NCI-H1694 treated with DMSO at 0.1 percent for 48 hours (cell line): ENCODE data around the gene MYCN.

Experiments
- DNase-seq: peaks from one replicate; lab custom pipeline; 2025; lab: John Stamatoyannopoulos, UW

MYCN gene

DNA sequence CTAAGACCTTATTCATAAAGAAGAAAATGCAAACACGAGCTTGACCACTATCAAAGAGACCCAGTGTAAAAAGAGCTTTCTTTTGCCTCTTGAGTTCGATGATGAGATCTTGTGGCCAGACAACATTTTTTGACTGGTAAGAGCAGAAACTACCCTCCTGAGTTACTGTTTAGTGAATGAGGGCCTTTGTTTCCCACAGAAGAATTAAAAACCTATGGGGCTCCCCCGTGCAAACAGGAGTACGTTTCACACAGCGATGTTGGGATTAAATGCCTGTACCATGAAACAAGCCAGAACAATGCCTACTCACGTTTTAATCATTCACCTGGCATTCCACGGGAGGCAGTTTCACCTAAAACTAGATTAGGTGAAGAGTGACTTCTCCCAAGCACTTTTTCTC, 36.0 kb downstream of the MYCN start:
- DNase-seq: no peak

DNA sequence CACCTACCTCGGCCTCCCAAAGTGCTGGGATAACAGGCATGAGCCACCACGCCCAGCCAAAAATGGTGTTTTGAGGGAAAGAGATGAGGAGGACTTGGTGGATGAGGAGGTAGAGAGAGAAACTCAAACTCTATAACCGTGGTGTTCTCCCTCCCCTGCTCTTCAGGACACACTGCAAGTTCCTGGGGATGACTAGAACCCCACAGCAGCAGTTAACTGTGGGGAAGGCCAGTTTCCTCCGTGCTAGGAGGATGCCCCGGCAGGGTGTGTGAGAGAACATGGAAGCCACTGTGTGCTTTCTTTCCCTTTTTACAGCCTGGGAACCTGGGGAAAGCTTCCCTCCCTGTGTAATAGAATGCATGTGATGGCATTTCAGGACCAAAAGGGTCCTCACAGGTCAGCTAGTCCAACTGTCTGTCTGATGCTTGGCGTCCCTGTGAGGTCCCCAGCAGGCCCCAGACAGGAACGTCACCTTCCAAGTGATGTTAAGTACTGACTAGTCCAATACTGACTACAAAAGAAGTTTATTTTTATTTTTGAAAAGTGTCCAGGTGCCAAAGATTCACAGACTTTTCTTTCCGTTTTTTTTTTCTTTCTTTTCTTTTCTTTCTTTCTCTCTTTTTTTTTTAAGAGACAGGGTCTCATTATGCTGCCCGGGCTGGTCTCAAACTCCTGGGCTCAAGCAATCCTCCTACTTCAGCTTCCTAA, 38.9 kb downstream of the MYCN start:
- DNase-seq: no peak

DNA sequence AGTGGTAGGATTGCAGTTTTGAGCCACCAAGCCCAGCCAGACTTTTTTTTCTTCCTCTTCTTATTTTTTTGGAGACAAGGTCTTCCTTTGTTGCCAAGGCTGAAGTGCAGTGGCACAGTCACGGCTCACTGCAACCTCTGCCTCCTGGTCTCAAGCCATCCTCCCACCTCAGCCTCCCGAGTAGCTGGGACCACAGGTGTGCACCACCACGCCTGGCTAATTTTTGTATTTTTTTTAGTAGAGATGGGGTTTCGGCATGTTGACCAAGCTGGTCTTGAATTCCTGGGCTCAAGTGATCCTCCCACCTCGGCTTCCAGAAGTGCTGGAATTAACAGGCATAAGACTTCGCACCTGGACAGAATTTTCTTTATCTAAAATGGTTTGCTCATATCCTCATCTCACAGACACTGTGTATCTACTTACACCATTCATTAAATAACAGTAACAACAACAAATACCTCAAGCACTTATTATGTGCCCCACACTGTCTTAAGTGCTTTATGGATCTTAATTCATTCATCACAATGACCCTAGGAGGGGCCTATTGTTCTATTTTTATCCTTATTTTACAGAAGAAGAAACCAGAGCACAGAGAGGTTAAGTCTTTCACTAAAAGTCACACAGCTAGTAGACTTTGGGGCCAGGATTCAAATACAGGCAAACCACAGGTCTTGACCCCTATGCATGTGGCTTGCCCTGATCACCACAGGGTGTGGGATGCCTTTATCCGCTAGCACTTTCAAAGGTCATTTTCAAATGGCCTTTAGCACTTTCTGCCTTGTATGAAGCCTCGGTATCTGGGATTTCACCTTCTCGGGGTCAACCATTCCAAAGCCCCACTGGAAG, 39.6 kb downstream of the MYCN start:
- DNase-seq: no peak

DNA sequence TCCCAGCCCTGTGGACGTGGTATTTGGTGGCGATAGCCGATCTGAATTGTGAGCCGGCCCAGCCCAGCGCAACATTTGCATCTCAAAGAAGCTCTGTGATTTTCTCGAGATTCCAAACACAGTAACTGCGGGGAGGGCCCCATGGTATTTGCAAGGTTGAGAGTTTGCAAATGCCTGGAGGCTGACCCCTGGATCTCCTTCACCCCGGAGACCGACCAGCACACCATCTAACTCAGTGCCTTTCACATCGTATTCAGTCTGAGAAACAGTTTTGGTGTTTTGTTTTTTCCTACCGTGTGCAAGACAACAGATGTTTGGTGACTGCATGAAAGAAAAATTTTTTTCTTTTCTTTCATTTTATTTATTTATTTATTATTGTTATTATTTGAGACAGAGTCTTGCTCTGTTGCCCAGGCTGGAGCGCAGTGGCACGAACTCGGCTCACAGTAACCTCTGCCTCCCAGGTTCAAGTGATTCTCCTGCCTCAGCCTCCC, 40.3 kb downstream of the MYCN start:
- no peak for DNase-seq

DNA sequence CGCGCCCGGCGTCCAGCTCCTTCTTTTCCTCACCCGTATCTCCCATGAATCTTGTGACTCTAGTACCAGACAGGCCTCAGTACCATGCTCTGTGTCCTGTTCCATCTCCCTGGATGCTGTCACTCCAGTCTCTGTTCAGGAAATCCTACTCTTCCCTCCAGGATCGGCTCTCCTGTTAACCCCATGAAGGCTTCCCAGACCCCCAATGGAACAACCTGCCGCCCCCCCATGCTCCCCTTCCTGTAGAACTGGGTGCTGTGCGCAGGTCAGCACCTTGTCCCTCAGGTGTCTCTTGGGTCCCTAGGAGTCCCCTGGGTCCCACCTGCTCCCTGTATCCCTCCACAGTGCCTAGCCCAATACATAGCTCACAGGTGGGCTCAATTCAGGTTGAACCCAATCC, 41.3 kb downstream of the MYCN start:
- DNase-seq: no peak

DNA sequence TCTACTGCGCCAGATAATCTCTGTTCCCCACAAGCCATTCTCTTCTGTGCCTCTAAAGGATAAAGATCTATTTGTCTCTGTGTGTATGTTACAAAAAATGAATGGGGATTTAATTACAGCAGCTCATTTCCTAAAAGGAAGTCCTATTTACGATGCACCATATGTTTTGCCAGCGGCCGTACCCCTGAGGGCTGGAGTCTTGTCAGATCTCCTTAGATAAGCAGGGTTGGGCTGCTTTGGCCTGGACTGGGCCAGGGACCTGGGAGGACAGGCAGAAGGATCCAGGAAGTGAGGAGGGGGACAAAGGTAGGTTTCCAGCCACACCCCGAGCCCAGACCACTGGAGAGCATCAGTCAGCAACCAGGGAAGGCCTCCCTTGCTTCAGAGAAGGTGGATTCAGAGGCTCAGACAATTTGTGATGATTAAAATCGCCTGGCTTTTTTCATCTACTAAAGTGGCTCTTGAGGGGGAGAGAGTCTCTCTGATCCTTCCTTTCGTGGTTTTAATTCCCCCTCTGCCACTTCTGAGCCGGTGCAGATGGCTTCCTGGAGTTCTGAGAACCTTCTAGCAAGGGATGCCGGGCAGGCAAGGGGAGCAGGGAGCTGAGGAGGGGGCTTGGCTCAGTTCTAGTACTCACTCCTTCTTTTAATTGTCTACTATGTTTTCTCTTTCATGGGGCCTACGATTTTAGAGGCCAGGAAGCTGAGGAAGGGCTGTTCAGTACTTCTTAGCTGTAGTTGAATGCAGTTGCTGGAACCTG, 42.1 kb downstream of the MYCN start:
- no peak for DNase-seq

DNA sequence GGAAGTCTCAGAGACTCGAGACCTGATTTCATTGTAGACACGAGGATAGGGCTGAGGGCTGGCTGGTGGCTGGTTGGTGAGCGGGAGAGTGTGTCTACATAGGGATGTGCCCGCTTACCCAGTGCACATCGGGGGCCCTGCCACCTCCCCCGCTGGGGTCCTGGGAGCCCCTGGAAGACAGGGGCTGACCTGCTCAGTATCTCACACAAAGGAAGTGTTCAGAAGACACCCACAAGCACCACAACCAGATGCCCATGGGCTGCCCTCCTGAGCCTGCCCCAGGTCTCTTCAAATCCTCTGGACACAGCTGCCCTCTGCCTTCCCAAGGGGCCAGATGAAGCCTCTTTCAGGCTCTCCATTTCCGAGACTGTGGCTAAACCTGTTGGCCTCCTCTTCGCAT, 43.1 kb downstream of the MYCN start:
- DNase-seq: no peak

DNA sequence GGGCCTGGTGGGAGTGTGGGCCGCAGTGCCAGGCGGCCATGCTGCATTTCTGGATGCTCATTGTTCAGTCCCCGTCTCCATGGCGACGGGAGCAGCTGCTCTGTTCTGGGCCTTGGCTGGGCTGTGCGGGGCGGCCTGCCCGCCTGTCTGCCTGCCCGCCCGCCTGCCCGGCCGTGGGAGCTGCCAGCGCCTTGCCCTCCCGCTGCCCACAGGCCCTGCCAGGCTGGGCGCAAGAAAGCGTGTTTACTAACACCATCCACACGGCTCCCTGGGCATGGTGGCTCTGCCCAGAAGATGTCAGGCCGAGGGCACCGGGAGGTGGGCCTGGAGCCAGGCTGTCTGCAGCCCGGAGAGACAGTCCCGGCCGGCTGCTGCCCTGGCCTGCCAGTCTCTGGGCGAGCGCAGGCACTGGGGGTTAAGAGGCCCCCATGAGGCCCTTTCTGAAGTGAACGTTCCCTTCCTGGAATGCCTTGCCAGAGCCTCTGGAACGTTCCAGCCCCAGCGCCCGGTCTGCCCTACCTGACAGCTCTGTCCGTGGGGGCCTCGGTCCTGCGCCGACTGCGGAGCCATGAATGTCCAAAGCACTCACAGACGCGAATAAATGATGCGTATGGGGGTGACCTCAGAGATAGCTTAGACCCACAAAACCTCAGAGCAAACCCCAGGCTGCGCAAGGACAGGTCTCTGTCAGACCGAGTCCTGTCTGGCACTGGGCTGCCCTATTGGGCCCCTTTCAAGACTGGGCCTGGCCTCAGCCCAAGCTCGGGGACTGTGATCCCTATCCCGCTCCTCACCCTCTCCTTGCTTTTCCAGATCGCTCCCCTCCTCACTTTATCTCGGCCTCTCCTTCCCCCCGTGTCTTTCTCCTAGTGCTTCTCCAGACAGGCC, 44.3 kb downstream of the MYCN start:
- DNase-seq: peak; percentile 80

DNA sequence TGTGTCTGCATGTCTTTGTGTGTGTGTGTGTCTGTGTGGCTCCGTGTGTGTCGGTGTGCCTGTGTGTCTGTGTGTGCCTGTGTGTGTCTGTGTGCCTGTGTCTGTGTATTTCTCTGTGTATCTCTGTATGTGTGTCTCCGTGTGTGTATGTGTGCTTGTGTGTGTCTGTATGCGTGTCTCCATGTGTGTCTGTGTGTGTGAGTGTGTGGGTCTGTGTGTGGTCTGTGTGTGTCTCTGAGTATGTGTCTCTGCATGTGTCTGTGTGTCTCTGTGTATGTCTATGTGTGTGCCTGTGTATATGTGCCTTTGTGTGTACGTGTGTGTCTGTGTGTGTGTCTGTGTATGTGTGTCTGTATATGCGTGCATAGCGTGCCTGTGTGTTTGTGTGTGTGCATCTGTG, 45.2 kb downstream of the MYCN start:
- DNase-seq: no peak

DNA sequence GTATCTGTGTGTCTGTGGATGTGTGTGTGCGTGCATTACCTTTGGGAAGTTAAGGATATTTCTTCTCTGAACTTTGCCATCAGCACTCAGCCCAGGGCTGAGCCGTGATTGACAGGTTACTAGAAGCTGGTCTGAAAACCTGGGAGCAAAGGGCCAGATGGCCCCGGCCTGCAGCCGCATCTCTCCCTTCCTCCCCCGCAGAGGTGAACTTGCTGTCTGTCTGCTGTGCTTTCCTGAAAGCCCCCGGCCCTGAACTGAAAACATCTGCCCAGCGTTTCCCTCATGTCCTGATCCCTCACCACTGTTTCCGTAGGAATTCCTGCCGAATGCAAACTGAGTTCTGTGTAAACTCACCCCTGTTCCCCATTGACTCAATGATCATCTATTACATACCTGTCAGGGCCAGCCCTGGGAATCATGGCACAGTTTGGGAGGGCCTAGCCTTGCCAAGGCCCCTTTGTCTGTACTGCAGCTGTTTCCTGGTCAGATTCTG, 45.8 kb downstream of the MYCN start:
- no peak for DNase-seq

DNA sequence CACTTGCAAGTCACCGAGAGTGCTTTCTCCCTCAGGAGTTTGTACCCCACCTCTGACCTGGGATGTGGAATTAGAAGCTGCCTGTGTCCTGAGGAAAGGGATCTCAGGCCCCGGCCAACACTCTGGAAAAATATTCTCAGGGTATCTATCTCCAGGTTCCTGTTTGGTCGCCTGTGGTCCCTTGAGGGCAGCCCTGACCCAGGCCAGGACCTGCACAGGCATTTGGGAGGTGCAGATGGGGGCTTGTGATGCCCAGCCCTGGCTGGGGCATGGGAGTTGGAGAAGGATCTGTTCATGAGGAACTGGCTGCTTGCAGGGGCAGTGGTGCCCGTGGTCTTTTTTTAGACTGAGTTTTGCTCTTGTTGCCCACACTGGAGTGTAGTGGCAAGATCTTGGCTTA, 46.3 kb downstream of the MYCN start:
- no peak for DNase-seq

DNA sequence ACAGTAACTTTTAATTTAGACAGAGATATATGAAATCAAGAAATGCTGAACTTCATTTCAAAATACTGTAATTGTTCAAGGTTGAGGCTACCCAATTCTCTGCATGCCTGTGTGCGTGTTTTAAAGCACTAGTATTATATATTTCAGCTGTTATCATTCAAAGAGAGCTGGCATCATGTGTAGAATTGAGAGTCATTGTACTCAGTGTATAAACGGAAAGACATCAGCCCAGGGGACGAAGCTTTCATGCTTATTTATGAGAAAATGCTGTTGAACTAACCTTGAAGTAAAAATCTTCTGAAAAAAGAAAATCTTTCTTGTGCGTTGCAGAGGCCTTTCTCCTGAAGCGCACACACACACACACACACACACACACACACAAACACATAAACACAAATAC, 48.4 kb downstream of the MYCN start:
- DNase-seq: no peak

DNA sequence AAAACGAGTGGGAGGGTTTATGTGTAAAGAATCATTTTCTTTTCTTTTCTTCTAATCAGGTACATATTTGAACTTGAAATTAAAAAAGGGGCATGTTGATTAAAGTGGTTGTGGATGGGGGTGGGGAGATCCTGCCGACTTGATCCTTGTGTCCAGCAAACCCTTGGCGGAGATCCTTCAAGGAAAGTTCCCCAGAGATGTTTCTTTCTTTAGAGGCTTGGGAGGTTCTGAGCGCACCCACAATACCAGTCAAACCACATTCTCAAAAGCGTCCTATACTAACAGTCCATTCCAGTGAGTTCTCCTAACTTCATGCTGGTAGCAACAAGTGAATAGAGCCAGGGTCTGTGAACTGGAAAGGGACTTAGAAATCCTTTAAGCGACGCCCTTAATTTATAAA, 49.2 kb downstream of the MYCN start:
- DNase-seq: no peak

DNA sequence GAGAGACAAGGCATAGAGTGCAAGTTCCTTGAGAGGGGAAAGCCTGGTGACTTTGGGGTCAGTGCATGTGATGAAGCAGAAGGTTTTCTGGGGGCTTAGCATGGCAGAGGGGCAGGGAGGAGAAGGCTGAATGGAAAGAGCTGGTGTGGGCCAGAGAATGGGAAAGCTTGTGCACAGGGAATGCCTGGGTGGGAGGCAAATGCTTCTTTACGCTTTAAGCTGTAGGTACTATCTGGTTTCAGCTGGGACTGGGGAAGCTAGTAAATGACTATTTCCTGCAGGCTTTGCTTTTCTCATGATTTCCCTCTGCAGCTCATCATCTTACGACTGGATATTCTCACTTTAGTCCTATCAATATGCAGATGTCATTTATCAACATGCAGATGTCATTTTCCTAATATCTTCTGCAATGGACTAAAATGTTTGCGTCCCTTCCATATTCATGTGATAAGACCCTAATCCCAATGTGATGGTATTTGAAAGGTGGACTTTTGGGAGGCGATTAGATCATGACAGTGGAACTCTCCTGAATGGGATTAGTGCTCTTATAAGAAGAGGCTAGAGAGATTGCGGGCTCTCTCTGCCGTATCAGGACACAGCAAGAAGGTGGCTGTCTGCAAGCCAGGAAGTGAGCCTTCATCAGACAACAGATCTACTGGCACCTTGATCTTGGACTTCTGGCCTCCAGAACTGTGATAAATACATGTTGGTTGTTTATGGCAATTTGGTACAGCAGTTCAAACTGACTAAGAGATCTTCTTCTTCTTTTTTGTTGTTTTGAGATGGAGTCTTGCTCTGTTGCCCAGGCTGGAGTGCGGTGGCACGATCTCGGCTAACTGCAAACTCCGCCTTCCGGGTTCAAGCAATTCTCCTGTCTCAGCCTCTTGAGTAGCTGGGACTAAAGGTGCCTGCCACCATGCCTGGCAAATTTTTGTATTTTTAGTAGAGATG, 50.1 kb downstream of the MYCN start:
- DNase-seq: no peak

DNA sequence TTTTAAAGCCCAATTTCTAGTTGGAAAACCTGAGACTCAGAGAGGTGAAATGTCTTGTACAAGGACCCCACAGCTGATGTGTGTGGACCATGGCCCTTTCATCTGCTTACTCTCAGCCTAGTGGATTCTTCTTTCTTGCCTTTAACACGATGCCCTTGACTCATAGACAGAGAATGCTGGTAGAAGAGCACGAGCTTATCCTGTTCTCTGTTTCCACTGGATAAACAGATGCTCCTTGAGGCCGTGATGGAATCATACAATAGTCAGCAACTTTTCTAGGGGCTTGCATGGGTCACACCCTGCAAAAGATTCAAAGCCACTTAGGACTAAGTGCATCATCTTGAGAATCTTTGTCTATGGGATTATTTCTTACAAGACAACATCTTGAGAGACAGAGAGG, 50.9 kb downstream of the MYCN start:
- DNase-seq: no peak

DNA sequence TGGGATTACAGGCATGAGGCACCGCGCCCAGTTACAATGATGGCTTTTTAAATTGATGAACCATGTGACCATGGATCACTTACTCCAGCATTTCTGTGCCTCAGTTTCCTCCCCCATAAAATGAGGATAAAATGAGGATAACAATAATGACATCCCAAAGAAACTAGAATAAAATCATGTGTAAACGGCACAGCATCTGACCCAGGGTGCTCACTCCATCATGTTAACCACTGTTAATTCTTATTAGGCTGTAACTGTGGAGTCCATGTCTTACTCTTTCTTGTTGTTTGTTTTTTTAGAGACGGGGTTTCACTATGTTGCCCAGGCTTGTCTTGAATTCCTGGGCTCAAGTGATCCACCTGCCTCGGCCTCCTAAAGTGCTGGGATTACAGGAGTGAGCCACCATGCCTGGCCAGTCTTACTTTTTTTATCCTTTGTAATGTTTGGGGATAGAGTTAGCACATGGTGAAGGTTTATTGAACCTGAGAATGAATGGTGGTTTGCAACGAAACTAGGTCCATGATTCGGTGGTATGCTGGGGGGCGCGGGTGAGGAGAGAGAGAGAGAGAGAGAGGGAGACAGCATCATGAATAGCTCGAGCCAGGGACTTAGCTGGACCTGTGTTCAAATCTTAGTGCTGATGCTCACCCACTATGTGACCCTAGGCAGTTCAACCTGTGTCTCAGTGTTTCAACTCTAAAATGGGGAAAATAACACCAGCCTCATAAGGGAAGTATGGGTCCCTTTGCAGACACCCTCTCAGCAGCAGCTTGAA, 52.3 kb downstream of the MYCN start:
- DNase-seq: no peak

DNA sequence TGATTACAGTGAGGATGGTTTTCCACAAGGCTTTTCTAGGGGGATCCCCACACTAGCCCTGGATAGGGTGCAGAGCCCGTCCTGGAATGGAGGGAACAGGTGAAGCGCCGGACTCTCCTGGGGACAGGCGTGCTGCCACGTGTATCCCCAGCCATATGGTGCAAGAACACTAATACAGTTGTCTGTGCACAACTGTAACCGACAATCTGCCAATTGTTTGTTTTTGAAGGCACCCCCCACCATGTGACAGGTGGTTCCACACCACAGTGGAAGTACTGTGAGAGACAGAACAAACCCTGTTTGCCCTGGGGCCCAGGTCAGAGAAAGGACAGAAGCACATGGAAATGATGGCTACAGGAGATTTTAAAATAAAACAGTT, 52.9 kb downstream of the MYCN start:
- DNase-seq: peak; percentile 95

DNA sequence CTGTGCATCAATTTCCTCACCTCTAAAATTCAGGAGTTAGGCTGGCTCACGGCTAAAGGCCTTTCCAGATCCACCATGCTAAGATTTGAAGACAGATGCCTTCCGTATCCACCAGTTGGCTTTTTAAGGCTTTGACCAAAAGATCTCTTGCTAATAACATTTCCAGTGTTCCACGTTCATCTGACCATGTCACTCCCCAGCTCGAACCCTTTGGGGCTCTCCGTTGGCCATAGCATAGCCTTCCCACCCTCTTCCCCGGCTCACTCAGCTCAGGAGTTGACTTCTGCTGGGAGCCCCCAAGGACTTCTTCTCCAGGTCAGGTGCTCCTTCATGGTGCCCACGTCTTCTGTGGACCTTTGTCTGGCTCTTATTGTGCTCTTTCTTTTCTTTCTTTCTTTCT, 53.3 kb downstream of the MYCN start:
- DNase-seq: peak; percentile 78

DNA sequence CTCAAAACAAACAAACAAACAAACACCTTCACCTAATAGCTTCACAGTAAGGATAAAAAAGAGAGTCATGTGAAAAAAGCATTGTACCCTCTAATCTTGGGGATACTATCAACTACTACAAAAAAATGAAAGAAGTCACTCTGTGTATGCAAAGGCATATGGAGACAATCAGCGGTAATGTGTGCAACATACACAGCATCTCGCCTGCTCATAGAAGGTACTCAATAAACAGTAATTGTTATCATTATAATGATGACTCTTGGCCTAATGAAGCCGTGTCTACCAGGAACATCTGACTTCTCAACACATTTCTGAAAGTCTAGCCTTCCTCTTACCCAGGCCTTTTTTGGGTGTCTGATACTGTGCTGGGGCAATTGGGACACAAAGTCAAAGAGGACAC, 55.3 kb downstream of the MYCN start:
- DNase-seq: no peak
